Activated gamma-delta T cell treated with Interleukin-2 at 50 U/mL for 16 hours (primary cell): ENCODE measurements around the gene SMC3.
"Not testable (repeated sequence)": the region's sequence is repeated elsewhere in the genome, so short reads cannot be mapped to it uniquely, and the experiment has no call there.

Experiments
- DNase-seq: peaks from one replicate; pipeline ENCODE4 v3.0.0-alpha.2; 2020

SMC3 gene

GRCh38 chr10:110591760-110592159 lies 24.3 kb downstream of the SMC3 start:
- DNase-seq: no peak

- no peak for DNase-seq
Measured at GRCh38 chr10:110597476-110597875, 30.0 kb downstream of the SMC3 start.

- no peak for DNase-seq
Measured at GRCh38 chr10:110600487-110601101, 33.1 kb downstream of the SMC3 start.

GRCh38 chr10:110601581-110601980 lies 34.1 kb downstream of the SMC3 start:
- DNase-seq: no peak

GRCh38 chr10:110608087-110608486 lies 40.6 kb downstream of the SMC3 start:
- no peak for DNase-seq

- DNase-seq: no peak
Measured at GRCh38 chr10:110609605-110610004, 42.1 kb downstream of the SMC3 start.

- DNase-seq: peak; percentile 50
Measured at GRCh38 chr10:110610308-110610774, 42.8 kb downstream of the SMC3 start.

- DNase-seq: not testable (repeated sequence)
Measured at GRCh38 chr10:110610781-110611180, 43.3 kb downstream of the SMC3 start.

GRCh38 chr10:110612087-110612486 lies 44.6 kb downstream of the SMC3 start:
- no peak for DNase-seq

- DNase-seq: no peak
Measured at GRCh38 chr10:110612629-110613028, 45.1 kb downstream of the SMC3 start.

GRCh38 chr10:110613341-110613995 lies 46.0 kb downstream of the SMC3 start:
- DNase-seq: no peak

- no peak for DNase-seq
Measured at GRCh38 chr10:110613996-110614495, 46.6 kb downstream of the SMC3 start.

GRCh38 chr10:110615057-110615747 lies 47.7 kb downstream of the SMC3 start:
- no peak for DNase-seq

- no peak for DNase-seq
Measured at GRCh38 chr10:110616493-110617033, 49.1 kb downstream of the SMC3 start.

- peak; percentile 16 for DNase-seq
Measured at GRCh38 chr10:110617425-110618229, 50.1 kb downstream of the SMC3 start.

- DNase-seq: no peak
Measured at GRCh38 chr10:110618230-110618610, 50.7 kb downstream of the SMC3 start.

- DNase-seq: no peak
Measured at GRCh38 chr10:110619514-110620397, 52.3 kb downstream of the SMC3 start.

GRCh38 chr10:110620398-110620719 lies 52.9 kb downstream of the SMC3 start:
- no peak for DNase-seq

- DNase-seq: not testable (repeated sequence)
Measured at GRCh38 chr10:110623316-110623715, 55.8 kb downstream of the SMC3 start.

- DNase-seq: no peak
Measured at GRCh38 chr10:110625356-110625894, 57.9 kb downstream of the SMC3 start.
